Measurements from ENCODE around the gene DPCD. TPM values are rescaled to one million over a fixed set of nuclear protein-coding genes. Genes with fewer than 3 reads are reported as not detected.
"Not testable (repeated sequence)": the region's sequence is repeated elsewhere in the genome, so short reads cannot be mapped to it uniquely, and the experiment has no call there.

Gene DPCD
- total and polyA plus RNA-seq, 2 donors (not counting 3 experiments of a cell fraction or from before 2014, with no cell fraction given), result 25.3 to 39.3 TPM

- DNase-seq (ENCODE audit: low read depth, low spot score), result no peak
- Histone ChIP-seq H3K4me3 (replicated peaks in 1 of 3; ENCODE audit: insufficient read depth in 1 of 3, low read depth in 1 of 3, low read length in 3 of 3) (no peak overlapping the region), H3K36me3 (ENCODE audit: control insufficient read depth in 2 of 2, extremely low read depth in 1 of 2, insufficient read depth in 2 of 2, low read length in 2 of 2) (peaks cover 0 to 3% of the 10 kb centered on the region in 2 experiments), H2AFZ (ENCODE audit: low read depth, low read length) (no peak overlapping the region), H3K27ac (ENCODE audit: insufficient read depth, low read depth, low read length) (no peak overlapping the region), H3K4me1 (ENCODE audit: control insufficient read depth, extremely low read depth, insufficient read depth, low read length) (no peaks in the 10 kb centered on the region), H3K9ac (replicated peaks; ENCODE audit: extremely low read depth, insufficient read depth, low read length) (no peak overlapping the region), H3K4me2 (ENCODE audit: insufficient read depth, low read length) (no peak overlapping the region), H3K9me1 (replicated peaks; ENCODE audit: control insufficient read depth, extremely low read depth, insufficient read depth, low read length) (no peaks in the 10 kb centered on the region), H3K27me3 (ENCODE audit: control insufficient read depth in 2 of 2, insufficient read depth in 2 of 2, low read length in 2 of 2) (no peaks in the 10 kb centered on the region), H3K9me3 (replicated peaks; ENCODE audit: control insufficient read depth, insufficient read depth, low read length) (no peaks in the 10 kb centered on the region), H3K79me2 (ENCODE audit: control insufficient read depth, insufficient read depth, low read length) (no peaks in the 10 kb centered on the region), H4K20me1 (replicated peaks; ENCODE audit: control insufficient read depth, extremely low read depth, insufficient read depth, low read length) (no peaks in the 10 kb centered on the region)
- intact Hi-C loops (cut with micrococcal nuclease), result no loop called here
- CTCF ChIA-PET, result no interaction called here
- POLR2A ChIA-PET, result no interaction called here
- dilution Hi-C loops (cut with MboI; ENCODE audit: extremely low pct_ligation_motif_present, low sequenced_read_pairs), result no loop called here
- BruUV-seq (replicated peaks), result no TSS peak
- no peak for FAIRE-seq
- TF ChIP-seq EZH2 (IDR thresholded peaks at IDR 0.05; ENCODE audit: borderline replicate concordance, low read depth, low read length, severe bottlenecking) (no peak), CTCF (IDR thresholded peaks at IDR 0.05; ENCODE audit: extremely low read depth in 1 of 2, insufficient read depth in 1 of 2, low read depth in 1 of 2, low read length in 2 of 2) (no peak)
Observed at GRCh38 chr10:101631821-101632475, 43.8 kb downstream of the DPCD start.

- H3K27ac ChIP-seq (ENCODE audit: insufficient read depth, low read depth, low read length); H3K4me2 ChIP-seq (ENCODE audit: insufficient read depth, low read length); H3K79me2 ChIP-seq (ENCODE audit: control insufficient read depth, insufficient read depth, low read length); POLR2A ChIA-PET; H3K9ac ChIP-seq (replicated peaks; ENCODE audit: extremely low read depth, insufficient read depth, low read length); BruUV-seq (replicated peaks); H3K4me1 ChIP-seq (ENCODE audit: control insufficient read depth, extremely low read depth, insufficient read depth, low read length); FAIRE-seq; H3K36me3 ChIP-seq (ENCODE audit: control insufficient read depth in 2 of 2, extremely low read depth in 1 of 2, insufficient read depth in 2 of 2, low read length in 2 of 2); DNase-seq (ENCODE audit: low read depth, low spot score); H2AFZ ChIP-seq (ENCODE audit: low read depth, low read length); H3K27me3 ChIP-seq (ENCODE audit: control insufficient read depth in 2 of 2, insufficient read depth in 2 of 2, low read length in 2 of 2); dilution Hi-C loops (cut with MboI; ENCODE audit: extremely low pct_ligation_motif_present, low sequenced_read_pairs); H3K9me1 ChIP-seq (replicated peaks; ENCODE audit: control insufficient read depth, extremely low read depth, insufficient read depth, low read length); H3K9me3 ChIP-seq (replicated peaks; ENCODE audit: control insufficient read depth, insufficient read depth, low read length); H3K4me3 ChIP-seq (replicated peaks in 1 of 3; ENCODE audit: insufficient read depth in 1 of 3, low read depth in 1 of 3, low read length in 3 of 3); intact Hi-C loops (cut with micrococcal nuclease); H4K20me1 ChIP-seq (replicated peaks; ENCODE audit: control insufficient read depth, extremely low read depth, insufficient read depth, low read length): not testable (repeated sequence)
- CTCF ChIA-PET, result interaction anchor here (1.3 kb wide), 1 partner anchor 31 kb away, joined by 4 read pairs; no protein-coding TSS in a partner anchor
Observed at GRCh38 chr10:101633510-101633909, 45.4 kb downstream of the DPCD start.

Measured in endothelial cell of umbilical vein (primary cell).